HG03196 (cell line): ENCODE data around the gene CTRB2.
"Not testable (repeated sequence)": the region's sequence is repeated elsewhere in the genome, so short reads cannot be mapped to it uniquely, and the experiment has no call there.

Experiments used
- ATAC-seq: cut with Tn5 transposase; IDR thresholded peaks from one replicate; pipeline ENCODE4 v1.9.1; 2021; ENCODE audit not compliant: unreplicated experiment

Gene CTRB2

GRCh38 chr16:75242436-75243078, 35.6 kb upstream of the CTRB2 start:
- ATAC-seq, result not testable (repeated sequence)

- ATAC-seq, result no peak
These were observed 35.0 kb upstream of the CTRB2 start for GRCh38 chr16:75241955-75242354.

- no peak for ATAC-seq
These were observed 34.5 kb upstream of the CTRB2 start for GRCh38 chr16:75241412-75241811.

- ATAC-seq, result not testable (repeated sequence)
These were observed 33.7 kb upstream of the CTRB2 start for GRCh38 chr16:75240633-75241032.

GRCh38 chr16:75239542-75240122, 32.7 kb upstream of the CTRB2 start:
- ATAC-seq, result no peak

- ATAC-seq, result no peak
These were observed 32.0 kb upstream of the CTRB2 start for GRCh38 chr16:75238853-75239541.

GRCh38 chr16:75238132-75238852, 31.3 kb upstream of the CTRB2 start:
- ATAC-seq, result no peak

- no peak for ATAC-seq
These were observed 30.6 kb upstream of the CTRB2 start for GRCh38 chr16:75237398-75238131.

GRCh38 chr16:75236736-75237397, 29.9 kb upstream of the CTRB2 start:
- ATAC-seq, result no peak

GRCh38 chr16:75236232-75236631, 29.3 kb upstream of the CTRB2 start:
- no peak for ATAC-seq

GRCh38 chr16:75235721-75236193, 28.8 kb upstream of the CTRB2 start:
- no peak for ATAC-seq

GRCh38 chr16:75234856-75235696, 28.1 kb upstream of the CTRB2 start:
- ATAC-seq, result no peak

GRCh38 chr16:75233611-75233938, 26.6 kb upstream of the CTRB2 start:
- no peak for ATAC-seq

- no peak for ATAC-seq
These were observed 24.6 kb upstream of the CTRB2 start for GRCh38 chr16:75231570-75231969.

- ATAC-seq, result no peak
These were observed 23.6 kb upstream of the CTRB2 start for GRCh38 chr16:75230471-75231110.

GRCh38 chr16:75229172-75230031, 22.4 kb upstream of the CTRB2 start:
- ATAC-seq, result no peak

GRCh38 chr16:75228143-75228976, 21.4 kb upstream of the CTRB2 start:
- ATAC-seq, result no peak
